ENCODE data around the gene RHPN2. TPM values are rescaled to one million over a fixed set of nuclear protein-coding genes. Genes with fewer than 3 reads are reported as not detected.
"Not testable (repeated sequence)": the region's sequence is repeated elsewhere in the genome, so short reads cannot be mapped to it uniquely, and the experiment has no call there.

The RHPN2 gene
- total and polyA plus RNA-seq, 7 donors: 0.16 to 1.1 (median 0.57) TPM

GRCh38 chr19:33000910-33001309 lies 63.8 kb downstream of the RHPN2 start:
- Histone ChIP-seq H3K9me3 (no peaks in the 10 kb centered on the region), H3K27me3 (ENCODE audit: insufficient read depth in 3 of 3, low read length in 2 of 3) (no peaks in the 10 kb centered on the region), H3K4me3 (no peak overlapping the region), H3K4me1 (no peaks in the 10 kb centered on the region), H3K27ac (no peak overlapping the region), H3K36me3 (ENCODE audit: insufficient read depth in 1 of 2, low read depth in 1 of 2) (no peaks in the 10 kb centered on the region)
- intact Hi-C loops (cut with DNase I): no loop called here
- WGBS, 3 donors: 90 to 94% (median 90%) methylated on average over 4 of the region's 4 CpGs
- ATAC-seq (no peak), DNase-seq (no peak)
- TF ChIP-seq, protein P1, sequence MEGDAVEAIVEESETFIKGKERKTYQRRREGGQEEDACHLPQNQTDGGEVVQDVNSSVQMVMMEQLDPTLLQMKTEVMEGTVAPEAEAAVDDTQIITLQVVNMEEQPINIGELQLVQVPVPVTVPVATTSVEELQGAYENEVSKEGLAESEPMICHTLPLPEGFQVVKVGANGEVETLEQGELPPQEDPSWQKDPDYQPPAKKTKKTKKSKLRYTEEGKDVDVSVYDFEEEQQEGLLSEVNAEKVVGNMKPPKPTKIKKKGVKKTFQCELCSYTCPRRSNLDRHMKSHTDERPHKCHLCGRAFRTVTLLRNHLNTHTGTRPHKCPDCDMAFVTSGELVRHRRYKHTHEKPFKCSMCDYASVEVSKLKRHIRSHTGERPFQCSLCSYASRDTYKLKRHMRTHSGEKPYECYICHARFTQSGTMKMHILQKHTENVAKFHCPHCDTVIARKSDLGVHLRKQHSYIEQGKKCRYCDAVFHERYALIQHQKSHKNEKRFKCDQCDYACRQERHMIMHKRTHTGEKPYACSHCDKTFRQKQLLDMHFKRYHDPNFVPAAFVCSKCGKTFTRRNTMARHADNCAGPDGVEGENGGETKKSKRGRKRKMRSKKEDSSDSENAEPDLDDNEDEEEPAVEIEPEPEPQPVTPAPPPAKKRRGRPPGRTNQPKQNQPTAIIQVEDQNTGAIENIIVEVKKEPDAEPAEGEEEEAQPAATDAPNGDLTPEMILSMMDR (IDR thresholded peaks at IDR 0.05): no peak

DNA sequence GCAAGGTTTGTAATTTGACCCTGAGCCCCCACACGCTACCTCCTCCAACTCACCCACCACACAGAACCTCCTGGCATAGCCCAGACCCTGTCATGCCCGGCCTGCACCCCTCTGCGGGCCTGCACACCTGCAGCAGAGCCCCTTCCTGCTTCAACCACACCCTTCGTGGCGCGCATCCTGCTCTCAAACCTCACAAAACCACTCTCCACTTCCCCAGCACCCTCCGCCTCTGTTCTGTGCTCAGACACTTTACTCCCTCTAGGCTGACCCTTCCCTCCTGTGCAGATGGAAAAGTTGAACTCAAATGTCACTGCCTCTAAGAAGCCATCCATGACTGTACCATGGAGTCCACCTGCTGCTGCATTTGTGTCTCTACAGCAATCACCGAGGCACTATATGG lies 64.2 kb downstream of the RHPN2 start:
- TF ChIP-seq, protein P1 (IDR thresholded peaks at IDR 0.05): no peak
- H3K27ac ChIP-seq: no peak overlapping the region
- H3K9me3 ChIP-seq: no peaks in the 10 kb centered on the region
- no peak for DNase-seq
- WGBS, 3 donors: 86 to 90% (median 89%) methylated on average over 8 of the region's 8 CpGs
- no peak overlapping the region for H3K4me3 ChIP-seq
- no peaks in the 10 kb centered on the region for H3K27me3 ChIP-seq (ENCODE audit: insufficient read depth in 3 of 3, low read length in 2 of 3)
- intact Hi-C loops (cut with DNase I): no loop called here
- no peak for ATAC-seq
- H3K36me3 ChIP-seq (ENCODE audit: insufficient read depth in 1 of 2, low read depth in 1 of 2): no peaks in the 10 kb centered on the region
- no peaks in the 10 kb centered on the region for H3K4me1 ChIP-seq

DNA sequence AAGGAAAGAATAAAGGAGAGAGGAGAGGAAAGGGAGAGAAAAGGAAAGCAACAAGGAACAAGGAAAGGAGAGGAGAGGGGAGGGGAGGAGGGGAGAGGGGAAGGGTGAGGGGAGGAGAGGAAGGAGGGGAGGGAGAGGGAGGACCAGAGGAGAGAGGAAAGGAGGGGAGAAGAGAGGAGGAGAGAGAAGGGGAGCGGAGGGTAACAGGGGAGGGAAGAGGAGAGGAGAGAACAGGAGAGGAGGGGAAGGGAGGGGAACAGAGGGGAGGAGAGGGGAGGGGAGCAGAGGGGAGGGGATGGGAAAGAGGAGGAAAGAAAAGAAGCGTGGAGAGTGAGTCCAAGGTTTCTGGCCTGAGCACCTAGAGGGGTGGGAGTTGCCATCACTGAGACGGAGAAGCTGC lies 66.0 kb downstream of the RHPN2 start:
- ATAC-seq: no peak
- Histone ChIP-seq H3K4me1 (no peaks in the 10 kb centered on the region), H3K9me3 (no peaks in the 10 kb centered on the region), H3K27me3 (ENCODE audit: insufficient read depth in 3 of 3, low read length in 2 of 3) (no peaks in the 10 kb centered on the region), H3K27ac (no peak overlapping the region), H3K36me3 (ENCODE audit: insufficient read depth in 1 of 2, low read depth in 1 of 2) (no peaks in the 10 kb centered on the region), H3K4me3 (no peak overlapping the region)
- TF ChIP-seq, protein P1 (IDR thresholded peaks at IDR 0.05): no peak
- 69 to 79% (median 72%) methylated on average over 3 of the region's 3 CpGs for WGBS, 3 donors
- no peak for DNase-seq
- intact Hi-C loops (cut with DNase I): no loop called here

DNA sequence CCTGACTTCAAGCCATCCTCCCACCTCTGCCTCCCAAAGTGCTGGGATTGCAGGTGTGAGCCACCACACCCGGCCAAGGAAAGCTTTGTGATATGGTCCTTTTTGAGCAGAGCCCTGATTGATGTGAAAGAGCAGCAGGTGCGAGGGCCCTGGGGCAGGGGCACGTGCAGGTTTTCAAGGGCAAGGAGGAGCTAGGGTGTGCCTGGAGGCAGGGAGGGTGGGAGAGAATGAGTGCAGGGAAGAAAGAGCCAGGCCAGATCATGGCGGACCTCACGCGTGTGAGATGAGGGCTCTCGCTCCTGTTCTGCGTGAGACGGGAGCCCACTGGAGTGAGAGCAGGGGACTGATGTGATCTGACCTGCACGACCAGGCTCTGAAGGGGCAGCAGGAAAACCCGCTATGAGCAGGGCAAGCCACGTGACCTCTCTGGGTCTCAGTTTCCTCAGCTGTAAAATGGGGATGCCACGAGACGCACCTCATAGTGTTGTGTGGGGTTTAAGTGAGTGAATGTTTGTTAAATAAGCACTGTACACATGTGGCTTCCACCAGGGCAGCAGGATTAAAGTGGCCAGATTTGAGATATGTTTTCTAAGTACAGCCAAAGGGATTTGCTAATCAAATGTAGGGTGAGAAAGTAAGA lies 66.9 kb downstream of the RHPN2 start:
- Histone ChIP-seq H3K4me1 (no peaks in the 10 kb centered on the region), H3K9me3 (no peaks in the 10 kb centered on the region), H3K27me3 (ENCODE audit: insufficient read depth in 3 of 3, low read length in 2 of 3) (no peaks in the 10 kb centered on the region), H3K36me3 (ENCODE audit: insufficient read depth in 1 of 2, low read depth in 1 of 2) (no peaks in the 10 kb centered on the region), H3K27ac (no peak overlapping the region), H3K4me3 (no peak overlapping the region)
- intact Hi-C loops (cut with DNase I): no loop called here
- no peak for DNase-seq
- ATAC-seq: no peak
- TF ChIP-seq, protein P1 (IDR thresholded peaks at IDR 0.05): no peak
- 83 to 88% (median 88%) methylated on average over 14 of the region's 14 CpGs for WGBS, 3 donors

GRCh38 chr19:32997061-32997464 lies 67.6 kb downstream of the RHPN2 start:
- ATAC-seq; DNase-seq; H3K9me3 ChIP-seq; H3K4me3 ChIP-seq; H3K36me3 ChIP-seq (ENCODE audit: insufficient read depth in 1 of 2, low read depth in 1 of 2); intact Hi-C loops (cut with DNase I); H3K4me1 ChIP-seq; H3K27ac ChIP-seq; H3K27me3 ChIP-seq (ENCODE audit: insufficient read depth in 3 of 3, low read length in 2 of 3): not testable (repeated sequence)
- WGBS, 3 donors: 78 to 81% (median 79%) methylated on average over 7 of the region's 7 CpGs

GRCh38 chr19:32995966-32996365 lies 68.7 kb downstream of the RHPN2 start:
- 89 to 94% (median 91%) methylated on average over 16 to 17 of the region's 17 CpGs for WGBS, 3 donors
- DNase-seq; H3K4me3 ChIP-seq; H3K4me1 ChIP-seq; H3K9me3 ChIP-seq; H3K36me3 ChIP-seq (ENCODE audit: insufficient read depth in 1 of 2, low read depth in 1 of 2); H3K27me3 ChIP-seq (ENCODE audit: insufficient read depth in 3 of 3, low read length in 2 of 3); H3K27ac ChIP-seq; ATAC-seq; intact Hi-C loops (cut with DNase I): not testable (repeated sequence)
